Stimulated activated CD4-positive, alpha-beta T cell treated with anti-CD3 and anti-CD28 coated beads, Interleukin-12 subunit alpha, Interleukin-12 subunit beta, amount 100 ng/mL, for 24 hours (primary cell): ENCODE results near the gene PXDN.

Source experiments
- DNase-seq, 2 experiments: peaks; one replicate each; pipeline ENCODE4 v3.0.0-alpha.2; 2020; ENCODE audit warnings: low read depth in 2 of 2

The PXDN gene

GRCh38 chr2:1610096-1610485 lies 134.2 kb downstream of the PXDN start:
- no peak for DNase-seq

DNA sequence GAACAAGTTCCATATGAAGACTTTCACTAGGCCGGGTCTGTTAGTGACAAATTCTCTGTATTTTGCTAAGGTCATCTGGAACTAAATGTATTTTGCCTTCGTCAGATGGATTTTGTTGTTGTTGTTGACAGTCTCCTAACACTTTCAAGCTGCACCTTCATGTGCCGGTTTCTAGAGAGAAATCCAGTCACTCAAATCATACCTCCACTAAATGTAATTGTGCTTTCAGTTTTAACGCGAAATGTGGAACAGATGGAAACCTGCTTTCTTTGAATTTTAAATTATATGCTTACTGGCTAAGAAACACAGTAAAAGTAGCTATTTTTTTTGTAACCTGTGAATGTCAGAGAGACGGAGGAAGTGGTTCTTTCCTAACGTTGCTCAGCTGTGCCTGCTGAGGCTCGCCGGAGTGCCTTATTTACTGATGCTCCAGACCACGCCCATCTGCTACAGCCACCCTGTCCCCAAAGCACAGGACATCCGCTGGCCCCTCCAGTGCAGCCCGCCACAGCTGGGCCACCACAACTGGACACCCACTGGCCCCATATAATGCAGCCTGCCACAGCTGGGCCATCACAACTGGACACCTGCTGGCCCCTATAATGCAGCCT lies 134.7 kb downstream of the PXDN start:
- no peak for DNase-seq

DNA sequence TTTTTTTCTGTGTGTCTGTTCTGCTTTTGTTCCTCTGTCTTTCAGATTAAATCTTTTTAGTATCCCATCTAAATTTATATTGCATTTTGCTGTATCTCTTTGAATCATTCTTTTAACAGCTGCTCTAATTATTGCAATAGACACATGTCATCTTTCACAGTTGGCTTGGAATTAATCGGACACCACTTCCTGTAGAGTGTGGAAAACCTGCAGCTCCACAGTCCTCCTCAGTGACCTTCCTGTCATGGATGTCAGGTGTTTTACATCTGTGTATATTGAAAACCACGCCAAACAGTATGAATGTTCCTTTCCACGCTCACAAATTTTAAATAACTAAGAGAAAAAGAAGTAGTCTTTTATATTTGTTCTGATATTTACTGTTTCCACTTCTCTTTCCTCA lies 135.3 kb downstream of the PXDN start:
- DNase-seq: no peak

DNA sequence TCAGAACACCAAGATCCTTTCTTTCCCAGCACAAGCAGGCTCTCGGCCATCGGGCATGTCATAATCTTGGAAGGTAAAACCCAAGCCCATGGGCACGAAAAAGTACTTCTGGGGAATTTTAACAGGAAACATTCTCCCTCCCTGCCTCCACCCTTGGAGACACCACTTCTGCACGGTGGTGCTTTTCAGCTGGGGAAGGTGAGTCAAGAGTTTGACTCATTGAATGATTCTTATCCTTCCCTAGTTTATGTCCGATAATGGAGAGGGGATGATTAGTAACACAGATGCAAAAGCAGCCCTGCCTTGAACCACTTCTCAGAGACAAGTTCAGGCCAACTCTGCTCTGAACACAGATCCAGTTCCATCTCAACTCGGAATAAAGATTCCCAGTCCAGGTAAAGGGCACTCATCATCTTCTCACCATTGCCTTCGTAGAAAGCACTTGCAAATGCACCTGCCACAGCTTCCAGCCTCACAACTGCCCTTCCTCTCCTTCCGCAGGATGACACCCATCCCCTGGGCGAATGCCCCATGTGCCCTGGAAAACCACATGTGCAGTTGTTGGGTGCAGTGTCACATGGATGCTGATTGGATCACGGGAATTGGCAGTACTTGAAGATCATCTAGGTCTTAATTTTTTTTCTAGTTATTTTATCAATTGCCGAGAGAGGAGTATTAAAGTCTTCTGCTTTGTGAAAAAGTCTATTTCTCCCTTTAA lies 136.2 kb downstream of the PXDN start:
- DNase-seq: no peak

DNA sequence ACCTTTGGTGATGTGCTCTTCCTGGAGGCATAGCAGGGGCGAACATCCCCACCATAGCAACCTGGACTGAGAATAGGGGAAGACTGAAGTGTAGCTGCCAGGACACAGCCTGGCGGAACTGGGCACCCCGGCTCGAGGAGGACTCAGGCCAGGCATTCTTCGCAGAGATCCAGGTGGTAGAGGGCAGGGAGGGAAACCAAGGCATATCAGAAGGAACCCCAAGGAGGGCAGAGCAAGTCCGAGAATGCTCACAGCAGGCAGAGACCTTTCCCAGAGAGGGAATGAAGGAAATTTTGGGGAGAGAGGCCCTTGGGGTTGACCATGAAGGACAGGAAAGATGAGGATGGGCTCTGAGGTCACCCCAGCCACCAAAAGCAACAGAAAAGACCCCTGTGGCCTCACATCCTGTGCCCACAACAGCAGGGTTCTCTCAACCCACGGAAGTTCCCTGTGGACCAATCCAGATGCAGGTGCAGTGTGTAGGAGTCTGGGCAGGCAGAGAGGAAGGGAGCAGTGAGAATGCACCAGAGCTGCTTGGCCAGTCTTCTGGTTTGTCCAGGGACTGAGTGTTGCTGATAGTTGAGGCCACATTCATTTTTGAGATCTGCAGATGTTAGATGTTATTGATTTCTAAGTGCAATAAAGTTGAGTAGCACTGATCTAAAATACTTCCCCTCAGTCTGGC lies 136.9 kb downstream of the PXDN start:
- no peak for DNase-seq

GRCh38 chr2:1606421-1607235 lies 137.7 kb downstream of the PXDN start:
- DNase-seq: no peak

DNA sequence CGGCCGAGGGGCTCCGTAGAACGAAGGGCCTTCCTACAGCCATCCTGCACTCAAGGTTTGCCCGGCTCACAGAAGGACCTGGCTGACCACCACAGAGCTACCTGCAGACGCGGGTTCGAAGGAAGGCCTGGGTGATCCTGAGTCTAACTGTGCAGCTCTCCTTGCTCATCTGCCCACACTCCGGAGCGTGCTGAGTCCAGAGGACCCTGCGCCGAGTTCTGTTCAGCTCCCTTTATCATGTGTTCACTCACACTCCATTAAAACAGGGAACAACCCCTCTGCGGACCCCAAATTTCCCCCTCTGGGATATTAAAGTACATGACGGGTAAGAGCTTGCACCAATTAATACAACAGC lies 138.3 kb downstream of the PXDN start:
- no peak for DNase-seq

DNA sequence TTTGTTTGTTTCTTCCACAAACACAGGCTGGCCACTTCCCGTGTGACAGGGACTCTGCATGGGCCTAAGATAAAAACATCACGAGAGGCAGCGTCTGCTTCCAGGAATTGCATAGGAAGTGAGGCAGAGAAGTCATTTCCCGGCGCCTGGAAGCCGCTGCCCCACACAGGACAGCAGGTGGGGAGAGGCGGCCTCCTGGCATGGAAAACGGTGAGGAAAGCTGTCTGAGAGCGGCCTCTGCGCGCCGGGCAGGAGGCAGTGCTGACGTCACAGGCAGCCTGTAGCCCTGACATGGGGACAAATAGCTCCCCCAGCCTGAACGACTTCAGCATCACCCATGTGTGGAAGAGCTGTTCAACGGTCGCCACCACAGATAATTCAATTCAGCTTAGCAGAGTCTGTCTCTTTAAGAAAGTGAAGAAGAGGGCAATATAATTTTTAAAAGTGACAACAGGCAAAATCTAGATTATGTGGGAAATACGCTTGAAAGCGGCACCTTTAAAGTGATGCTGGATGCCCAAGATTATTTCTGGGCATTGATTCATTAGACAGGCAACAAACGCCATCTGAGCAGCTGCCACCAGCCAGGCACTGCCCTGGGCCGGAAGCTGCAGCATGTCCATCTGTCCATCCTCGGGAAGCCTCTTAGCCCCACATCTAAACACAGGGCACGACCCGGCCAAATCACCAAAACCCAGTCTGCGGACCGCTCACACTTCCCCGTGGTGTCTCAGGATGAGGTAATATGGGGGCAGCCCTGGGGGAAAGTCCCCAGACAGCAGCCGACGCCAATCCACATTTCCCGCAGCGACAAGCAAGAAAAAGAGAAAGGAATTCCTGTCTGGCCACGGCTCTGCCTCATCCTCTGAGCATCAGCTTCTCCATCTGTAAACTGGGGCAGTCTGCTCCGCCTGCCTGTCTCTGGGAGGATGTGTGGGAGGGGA lies 138.9 kb downstream of the PXDN start:
- DNase-seq: no peak

- no peak for DNase-seq
Observed at GRCh38 chr2:1603521-1603920, 140.8 kb downstream of the PXDN start.

GRCh38 chr2:1603059-1603458 lies 141.3 kb downstream of the PXDN start:
- no peak for DNase-seq

DNA sequence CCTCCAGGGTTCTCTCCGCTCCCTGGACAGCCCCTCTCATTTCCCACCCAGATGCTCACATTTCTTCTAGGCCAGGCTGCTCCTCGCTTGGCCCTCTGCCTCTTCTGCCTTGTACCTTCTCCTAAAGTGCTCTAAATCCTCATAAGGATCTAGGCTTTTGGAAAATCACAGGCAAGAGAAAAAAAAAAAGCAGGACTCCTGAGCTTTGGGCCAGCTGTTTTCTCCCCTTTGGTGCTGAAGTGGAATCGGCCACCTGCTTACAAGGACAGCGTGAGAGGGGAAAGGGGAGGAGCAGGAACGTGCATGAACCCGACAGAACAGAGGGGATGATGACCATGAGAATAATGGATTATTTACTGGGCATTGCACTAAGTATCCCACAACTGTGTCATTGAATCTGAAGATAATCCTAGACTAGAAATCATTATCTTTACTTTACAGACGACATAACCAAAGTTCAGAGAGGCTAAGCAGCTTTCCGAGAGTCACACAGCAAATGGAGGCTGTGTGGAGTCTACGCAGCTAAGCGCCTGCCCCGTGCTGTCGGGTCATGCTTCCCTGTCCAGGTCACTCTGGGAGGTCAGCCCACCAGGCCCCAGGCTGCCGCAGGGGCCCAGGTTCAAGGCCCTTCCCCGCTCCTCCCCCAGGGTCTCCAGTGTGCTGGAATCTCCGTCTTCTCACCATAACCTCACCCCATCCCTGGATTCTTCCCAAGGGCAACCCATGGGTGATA lies 141.9 kb downstream of the PXDN start:
- DNase-seq: no peak

DNA sequence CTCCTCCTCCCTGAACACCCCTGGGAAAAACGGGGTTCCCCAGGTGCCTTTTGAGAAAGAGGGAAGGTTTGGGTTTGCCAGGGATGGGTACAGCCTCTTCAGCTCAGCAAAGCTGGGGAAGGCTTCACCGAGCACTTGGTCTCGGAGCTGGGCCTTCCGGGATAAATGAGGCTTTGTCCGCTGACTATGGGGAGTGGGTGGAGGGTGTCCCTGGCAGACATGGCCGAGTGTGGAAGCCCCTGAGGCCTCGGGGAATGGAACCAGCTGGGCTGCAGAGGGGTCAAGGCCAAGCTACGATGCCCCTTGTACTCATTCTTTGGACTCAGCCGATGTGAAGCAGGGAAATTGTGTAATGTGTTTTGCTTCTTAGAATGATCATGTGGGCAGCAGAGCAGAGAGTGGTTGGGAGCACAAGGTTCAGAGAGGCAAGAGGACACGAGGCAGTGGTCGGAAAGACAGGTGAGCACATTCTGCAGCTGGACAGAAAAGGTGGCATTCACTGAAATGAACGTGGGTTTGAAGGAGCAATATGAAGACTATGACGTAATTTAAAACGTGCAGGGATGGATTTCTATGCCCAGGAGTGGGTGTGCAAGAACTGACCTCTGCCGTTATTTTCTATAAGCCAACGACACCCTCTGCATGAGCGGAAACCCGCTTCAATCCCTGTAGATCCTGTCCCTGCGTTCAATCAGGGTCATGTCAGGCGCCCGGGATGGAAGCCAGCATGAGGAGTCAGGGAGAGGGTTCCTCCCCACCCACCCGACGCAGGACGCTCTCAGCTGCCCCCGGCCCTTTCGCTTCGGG lies 142.6 kb downstream of the PXDN start:
- DNase-seq: no peak

GRCh38 chr2:1601067-1601412 lies 143.3 kb downstream of the PXDN start:
- no peak for DNase-seq

GRCh38 chr2:1600191-1601066 lies 143.9 kb downstream of the PXDN start:
- no peak for DNase-seq

DNA sequence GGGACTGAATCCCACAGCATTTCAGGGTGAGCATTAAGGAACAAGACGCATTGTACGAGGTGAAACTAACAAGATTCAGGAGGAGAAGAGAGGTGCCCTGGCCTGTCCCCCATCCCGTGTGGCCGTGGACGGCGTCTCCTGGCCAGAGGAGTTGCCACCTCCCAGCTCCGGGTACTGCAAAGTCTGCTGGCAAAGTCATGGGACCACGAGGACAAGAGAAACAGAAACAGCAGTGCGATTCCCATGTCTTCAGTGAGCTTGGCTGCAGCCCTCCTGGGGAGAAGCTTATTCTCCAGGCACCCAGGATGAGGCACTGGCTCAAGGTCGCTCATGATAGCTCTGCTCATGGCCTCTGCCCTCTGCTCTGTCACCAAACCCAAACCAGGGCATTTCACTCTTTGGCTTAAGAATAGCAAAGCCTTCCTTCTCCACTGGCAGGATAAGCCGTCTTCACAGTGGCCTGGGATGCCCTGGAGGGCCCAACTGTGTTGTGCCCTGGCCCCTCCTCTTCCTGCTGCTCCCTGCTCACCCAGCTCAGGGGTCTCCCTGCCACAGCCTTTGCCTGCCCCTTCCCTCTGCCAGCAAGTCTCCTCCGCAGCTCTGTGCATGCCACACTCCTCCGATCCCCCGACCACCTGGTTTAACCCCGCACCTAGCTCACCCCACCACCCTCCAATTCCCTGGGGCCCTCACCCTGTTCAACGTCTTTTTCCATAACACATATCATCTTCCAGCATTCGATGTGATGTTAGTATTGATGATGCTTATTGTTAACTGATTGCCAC lies 144.8 kb downstream of the PXDN start:
- DNase-seq: no peak

GRCh38 chr2:1598800-1599199 lies 145.5 kb downstream of the PXDN start:
- no peak for DNase-seq

DNA sequence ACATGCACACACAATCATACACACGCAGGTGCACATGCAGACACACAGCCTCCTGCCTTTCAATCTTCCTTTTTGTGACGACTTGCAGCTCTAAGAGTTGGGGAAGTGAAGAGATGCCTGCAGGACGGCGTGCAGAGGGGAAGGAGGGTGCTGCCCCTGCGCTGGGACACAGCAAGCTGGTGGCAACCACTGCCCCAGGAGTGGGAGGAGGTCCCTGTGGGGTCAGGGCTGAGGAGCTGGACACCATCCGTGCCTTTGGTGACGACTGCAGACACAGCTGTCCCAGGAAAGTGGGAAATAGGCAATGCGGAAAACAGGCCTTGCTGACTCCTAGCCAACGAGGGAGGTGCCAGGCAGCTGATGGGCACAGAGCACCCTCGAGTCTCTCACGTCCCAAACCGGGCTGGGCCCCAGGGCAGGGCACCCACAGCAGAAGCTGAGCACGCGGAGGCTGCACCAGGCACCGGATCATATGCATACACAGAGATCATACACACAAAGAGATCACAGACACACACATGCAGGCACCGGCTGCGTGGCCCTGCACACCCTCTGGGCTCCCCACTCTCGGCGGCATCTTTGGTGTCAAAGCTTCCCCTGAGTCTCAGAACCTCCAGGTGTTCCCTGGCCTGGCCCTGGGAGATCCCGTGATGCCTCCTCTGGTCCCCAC lies 146.1 kb downstream of the PXDN start:
- DNase-seq: no peak

DNA sequence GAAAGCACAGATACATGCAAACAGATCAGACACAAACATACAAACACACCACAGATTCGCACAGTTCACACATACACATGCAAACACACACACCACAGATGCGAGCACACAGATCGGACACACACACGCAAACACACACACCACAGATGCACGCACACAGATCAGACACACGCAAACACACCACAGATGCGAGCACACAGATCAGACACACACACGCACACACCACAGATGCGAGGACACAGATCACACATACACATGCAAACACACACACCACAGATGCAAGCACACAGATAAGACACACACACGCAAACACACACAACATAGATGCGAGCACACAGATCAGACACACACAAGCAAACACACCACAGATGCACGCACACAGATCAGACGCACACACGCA lies 149.0 kb downstream of the PXDN start:
- no peak for DNase-seq
